PC-3 (cell line): ENCODE measurements around the gene SLFN5.

Source experiments
- CTCF ChIP-seq: fragments of 300-600 bp; sonication (generic); conservative IDR thresholded peaks from 2 replicates; pipeline ENCODE4 v1.5.1; 2017; ENCODE audit warnings: antibody characterized with exemption, low read depth, mild to moderate bottlenecking, low read length
- EZH2 ChIP-seq: fragments of 300-600 bp; sonication (generic); IDR thresholded peaks from one replicate; pipeline ENCODE4 v1.6.1; 2017; ENCODE audit warnings: antibody characterized with exemption, mild to moderate bottlenecking, low read length; ENCODE audit not compliant: unreplicated experiment
- EZH2phosphoT487 ChIP-seq: fragments of 300-600 bp; sonication (generic); IDR thresholded peaks from 2 replicates; pipeline ENCODE4 v1.6.1; 2018; ENCODE audit warnings: mild to moderate bottlenecking, antibody characterized with exemption, low read length, borderline replicate concordance

DNA sequence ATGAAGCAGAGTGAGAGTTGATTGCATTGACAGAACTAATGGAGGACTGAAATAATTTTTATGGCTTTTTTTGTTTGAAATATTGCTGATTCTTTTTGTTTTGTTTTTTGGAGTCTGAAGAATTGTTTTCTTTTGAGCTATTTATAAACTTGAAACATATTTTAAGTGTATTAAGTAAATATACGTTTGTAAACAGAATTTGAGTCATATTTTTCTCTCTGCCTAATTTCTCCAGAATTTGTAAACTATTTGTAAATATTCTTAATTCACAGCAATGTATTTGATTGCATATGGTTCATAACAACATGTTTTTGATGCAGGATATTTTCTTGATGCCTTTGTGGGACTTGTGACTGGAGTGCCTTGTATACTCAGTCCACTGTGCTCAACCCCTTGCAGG, 79.9 kb downstream of the SLFN5 start:
- no peak for TF ChIP-seq CTCF
- no peak for TF ChIP-seq EZH2phosphoT487
- no peak for TF ChIP-seq EZH2
